GM23338 (cell line): ENCODE results near the gene CRYM. TPM values are rescaled to one million over a fixed set of nuclear protein-coding genes. Genes with fewer than 3 reads are reported as not detected.

Source experiments
- ATAC-seq: fragments of 200-7000 bp; cut with Tn5 transposase; 3 replicates; pipeline ENCODE4 v1.9.1; 2020
- DNase-seq: peaks from one replicate; pipeline ENCODE4 v3.0.0-alpha.2; 2015; ENCODE audit warnings: low spot score
- H2AFZ ChIP-seq: fragments of 200-600 bp; sonication (generic); 2 replicates; pipeline ENCODE4 v1.8.0; 2016; ENCODE audit warnings: antibody characterized with exemption, mild to moderate bottlenecking, moderate library complexity
- H3F3A ChIP-seq: fragments of 200-600 bp; sonication (generic); replicated peaks from 2 replicates; pipeline ENCODE4 v1.8.0; 2017; ENCODE audit warnings: antibody characterized with exemption, mixed run types, low read depth
- H3K27ac ChIP-seq: fragments of 200-600 bp; sonication (generic); 2 replicates; pipeline ENCODE4 v1.6.1; 2016; ENCODE audit warnings: low read depth
- H3K27me3 ChIP-seq: fragments of 200-600 bp; sonication (generic); 2 replicates; pipeline ENCODE4 v1.8.0; 2016; ENCODE audit warnings: mild to moderate bottlenecking, mixed run types, moderate library complexity; ENCODE audit not compliant: insufficient read depth
- H3K36me3 ChIP-seq: fragments of 200-600 bp; sonication (generic); 2 replicates; pipeline ENCODE4 v1.8.0; 2016; ENCODE audit warnings: mild to moderate bottlenecking; ENCODE audit not compliant: insufficient read depth
- H3K4me1 ChIP-seq: fragments of 200-600 bp; sonication (generic); 2 replicates; pipeline ENCODE4 v1.8.0; 2016; ENCODE audit warnings: mild to moderate bottlenecking, moderate library complexity; ENCODE audit not compliant: insufficient read depth
- H3K4me2 ChIP-seq: fragments of 200-600 bp; sonication (generic); 2 replicates; pipeline ENCODE4 v1.7.1; 2017; ENCODE audit warnings: mixed run types
- H3K4me3 ChIP-seq: fragments of 200-600 bp; sonication (generic); 2 replicates; pipeline ENCODE4 v1.6.1; 2016; ENCODE audit warnings: mixed run types
- H3K79me2 ChIP-seq: fragments of 200-600 bp; sonication (generic); replicated peaks from 2 replicates; pipeline ENCODE4 v1.8.0; 2017; ENCODE audit warnings: mild to moderate bottlenecking; ENCODE audit not compliant: insufficient read depth
- H3K9me2 ChIP-seq: fragments of 200-600 bp; sonication (generic); 2 replicates; pipeline ENCODE4 v1.8.0; 2017; ENCODE audit not compliant: insufficient read depth
- H4K20me1 ChIP-seq: fragments of 200-600 bp; sonication (generic); replicated peaks from 2 replicates; pipeline ENCODE4 v1.8.0; 2017; ENCODE audit warnings: mild to moderate bottlenecking; ENCODE audit not compliant: insufficient read depth
- H3K27ac Mint-ChIP-seq: 2 replicates; pipeline ENCODE4 v1.8.0; 2020; ENCODE audit warnings: inconsistent platforms, mild to moderate bottlenecking, moderate library complexity, mixed read lengths
- H3K27me3 Mint-ChIP-seq: 3 replicates; pipeline ENCODE4 v1.8.0; 2022; ENCODE audit warnings: low read depth, mild to moderate bottlenecking, moderate library complexity, mixed read lengths, inconsistent platforms; ENCODE audit not compliant: insufficient read depth, poor library complexity
- H3K36me3 Mint-ChIP-seq: 3 replicates; pipeline ENCODE4 v1.8.0; 2021; ENCODE audit warnings: low read depth, mild to moderate bottlenecking, inconsistent platforms, moderate library complexity, mixed read lengths
- H3K4me1 Mint-ChIP-seq: 3 replicates; pipeline ENCODE4 v1.8.0; 2020; ENCODE audit warnings: mild to moderate bottlenecking, inconsistent platforms, mixed read lengths
- H3K4me3 Mint-ChIP-seq: 3 replicates; pipeline ENCODE4 v1.8.0; 2021; ENCODE audit warnings: moderate library complexity, mild to moderate bottlenecking, inconsistent platforms, mixed read lengths
- H3K9me3 Mint-ChIP-seq: 3 replicates; pipeline ENCODE4 v1.8.0; 2020; ENCODE audit warnings: moderate library complexity, mild to moderate bottlenecking, inconsistent platforms, mixed read lengths
- CREB1 ChIP-seq: fragments of 250-450 bp; sonication (Bioruptor Pico); IDR thresholded peaks from 2 replicates; pipeline ENCODE4 v1.5.0; 2020; ENCODE audit warnings: low read depth, mild to moderate bottlenecking, moderate library complexity
- CTCF ChIP-seq, 2 experiments: fragments of 200-600 bp in 1 of 2; sonication (generic) in 1 of 2; conservative IDR thresholded peaks; 2 replicates each; pipeline versions ENCODE4 v1.5.1 to v1.6.1; 2016 to 2017; ENCODE audit warnings: antibody characterized with exemption in 2 of 2, low read depth in 2 of 2, mild to moderate bottlenecking in 2 of 2, moderate library complexity in 1 of 2
- EZH2 ChIP-seq: fragments of 200-600 bp; sonication (generic); IDR thresholded peaks from one replicate; pipeline ENCODE4 v1.8.0; 2017; ENCODE audit warnings: antibody characterized with exemption, mild to moderate bottlenecking, low read depth; ENCODE audit not compliant: unreplicated experiment
- EZH2phosphoT487 ChIP-seq: fragments of 200-600 bp; sonication (generic); IDR thresholded peaks from one replicate; pipeline ENCODE4 v1.8.1; 2018; ENCODE audit warnings: antibody characterized with exemption; ENCODE audit not compliant: unreplicated experiment
- JUNB ChIP-seq: IDR thresholded peaks from one replicate; pipeline ENCODE4 v1.6.1; 2016; ENCODE audit warnings: antibody characterized with exemption; ENCODE audit not compliant: unreplicated experiment
- NANOG ChIP-seq: IDR thresholded peaks from 2 replicates; pipeline ENCODE4 v1.6.1; 2016; ENCODE audit warnings: antibody characterized with exemption, borderline replicate concordance
- ZNF114 ChIP-seq: fragments of 250-450 bp; sonication (Bioruptor Pico); IDR thresholded peaks from 2 replicates; pipeline ENCODE4 v1.5.0; 2020; ENCODE audit warnings: mild to moderate bottlenecking, moderate library complexity
- ZNF462 ChIP-seq: fragments of 250-450 bp; sonication (Bioruptor Pico); IDR thresholded peaks from 2 replicates; pipeline ENCODE4 v1.5.0; 2020; ENCODE audit warnings: mild to moderate bottlenecking, moderate library complexity
- polyA plus RNA-seq: library from polyadenylated mRNA; unstranded; fragments of >200 nt; fragmentation: Nextera tagmentation; extraction: Ambion mirVana; gene quantifications from 2 replicates; pipeline ENCODE4 v1.2.1, GENCODE V29; 2016
- total RNA-seq: library from RNA; depleted of rRNA; stranded (reverse); fragments of >200 nt; shearing (Covaris generic); gene quantifications from 2 replicates; pipeline ENCODE4 v1.2.3, GENCODE V29; 2014

CRYM gene
- total and polyA plus RNA-seq, 2 experiments from 2014 or later = 15.2 to 18.0 TPM

- DNase-seq (no peak), ATAC-seq (no peak)
- Histone ChIP-seq H3K9me2 (0 out of 2 replicates have a peak, but pooled peaks cover 9% of the 10 kb centered on the region), H3K4me2 (no peak overlapping the region), H4K20me1 (no peaks in the 10 kb centered on the region), H3K36me3 (no peaks in the 10 kb centered on the region), H2AFZ (no peak overlapping the region), H3K4me3 (no peak overlapping the region), H3K4me1 (peaks cover 36% of the 10 kb centered on the region), H3K27me3 (no peaks in the 10 kb centered on the region), H3K27ac (no peak overlapping the region), H3F3A (no peaks in the 10 kb centered on the region), H3K79me2 (no peaks in the 10 kb centered on the region)
- Mint-ChIP-seq H3K36me3 (0 out of 3 replicates have a peak, but pooled peaks cover 4% of the 10 kb centered on the region), H3K4me1 (peaks cover 38% of the 10 kb centered on the region), H3K27me3 (peaks cover 5% of the 10 kb centered on the region), H3K27ac (no peak overlapping the region), H3K9me3 (peaks cover 4% of the 10 kb centered on the region; the same call in 1 of the 3 replicates), H3K4me3 (no peak overlapping the region)
- TF ChIP-seq ZNF114 (CRISPR knock-in tag) (no peak), NANOG (no peak), JUNB (no peak), EZH2phosphoT487 (no peak), ZNF462 (CRISPR knock-in tag) (no peak), CTCF (conservative IDR thresholded peaks at IDR 0.05; ENCODE audit: low read depth in 2 of 2) (no peak), CREB1 (CRISPR knock-in tag) (no peak), EZH2 (no peak)
Measured at GRCh38 chr16:21224800-21225199, 53.3 kb downstream of the CRYM start.
